ENCODE data around the gene CHMP1B.
A peak's percentile ranks its signal among the peaks of the same experiment; 100 is the strongest.
"Not testable (repeated sequence)": the region's sequence is repeated elsewhere in the genome, so short reads cannot be mapped to it uniquely, and the experiment has no call there.

The CHMP1B gene

GRCh38 chr18:11842562-11842961 lies 8.7 kb upstream of the CHMP1B start:
- no peak for DNase-seq

GRCh38 chr18:11844436-11844835 lies 6.8 kb upstream of the CHMP1B start:
- DNase-seq = no peak

- no peak for DNase-seq
Measured at GRCh38 chr18:11845654-11846053, 5.6 kb upstream of the CHMP1B start.

- no peak for DNase-seq
Measured at GRCh38 chr18:11847811-11848210, 3.4 kb upstream of the CHMP1B start.

- no peak for DNase-seq
Measured at GRCh38 chr18:11849279-11849678, 1.9 kb upstream of the CHMP1B start.

GRCh38 chr18:11849841-11850634 lies 1.2 kb upstream of the CHMP1B start:
- peak in 3 of 4 experiments; percentile 11 to 41 (median 22) for DNase-seq

GRCh38 chr18:11850821-11851145 lies 430 bp upstream of the CHMP1B start:
- no peak for DNase-seq

GRCh38 chr18:11851806-11852337 lies 659 bp downstream of the CHMP1B start:
- peak; percentile 9 to 41 (median 19) for DNase-seq

- not testable (repeated sequence) for DNase-seq
Measured at GRCh38 chr18:11854554-11854953, 3.3 kb downstream of the CHMP1B start.

- DNase-seq = no peak
Measured at GRCh38 chr18:11857177-11857887, 6.1 kb downstream of the CHMP1B start.

GRCh38 chr18:11859282-11859830 lies 8.1 kb downstream of the CHMP1B start:
- no peak for DNase-seq

GRCh38 chr18:11859903-11860407 lies 8.7 kb downstream of the CHMP1B start:
- DNase-seq = no peak

GRCh38 chr18:11860594-11861450 lies 9.6 kb downstream of the CHMP1B start:
- DNase-seq = no peak

GRCh38 chr18:11861583-11862288 lies 10.5 kb downstream of the CHMP1B start:
- DNase-seq = no peak

- no peak for DNase-seq
Measured at GRCh38 chr18:11862468-11863137, 11.4 kb downstream of the CHMP1B start.

GRCh38 chr18:11864471-11864870 lies 13.3 kb downstream of the CHMP1B start:
- DNase-seq = no peak

GRCh38 chr18:11865071-11865470 lies 13.9 kb downstream of the CHMP1B start:
- DNase-seq = no peak

GRCh38 chr18:11866329-11866728 lies 15.1 kb downstream of the CHMP1B start:
- DNase-seq = no peak

GRCh38 chr18:11866764-11867163 lies 15.6 kb downstream of the CHMP1B start:
- no peak for DNase-seq

GRCh38 chr18:11868230-11868629 lies 17.0 kb downstream of the CHMP1B start:
- no peak for DNase-seq

- no peak for DNase-seq
Measured at GRCh38 chr18:11871501-11871900, 20.3 kb downstream of the CHMP1B start.
